NCI-H2227 (cell line): ENCODE results near the gene RAVER2.
A peak's percentile ranks its signal among the peaks of the same experiment; 100 is the strongest.
"Not testable (repeated sequence)": the region's sequence is repeated elsewhere in the genome, so short reads cannot be mapped to it uniquely, and the experiment has no call there.

Experiments used
- DNase-seq: peaks from one replicate; lab custom pipeline; 2025; ENCODE audit not compliant: unreplicated experiment; lab: John Stamatoyannopoulos, UW

The RAVER2 gene, protein sequence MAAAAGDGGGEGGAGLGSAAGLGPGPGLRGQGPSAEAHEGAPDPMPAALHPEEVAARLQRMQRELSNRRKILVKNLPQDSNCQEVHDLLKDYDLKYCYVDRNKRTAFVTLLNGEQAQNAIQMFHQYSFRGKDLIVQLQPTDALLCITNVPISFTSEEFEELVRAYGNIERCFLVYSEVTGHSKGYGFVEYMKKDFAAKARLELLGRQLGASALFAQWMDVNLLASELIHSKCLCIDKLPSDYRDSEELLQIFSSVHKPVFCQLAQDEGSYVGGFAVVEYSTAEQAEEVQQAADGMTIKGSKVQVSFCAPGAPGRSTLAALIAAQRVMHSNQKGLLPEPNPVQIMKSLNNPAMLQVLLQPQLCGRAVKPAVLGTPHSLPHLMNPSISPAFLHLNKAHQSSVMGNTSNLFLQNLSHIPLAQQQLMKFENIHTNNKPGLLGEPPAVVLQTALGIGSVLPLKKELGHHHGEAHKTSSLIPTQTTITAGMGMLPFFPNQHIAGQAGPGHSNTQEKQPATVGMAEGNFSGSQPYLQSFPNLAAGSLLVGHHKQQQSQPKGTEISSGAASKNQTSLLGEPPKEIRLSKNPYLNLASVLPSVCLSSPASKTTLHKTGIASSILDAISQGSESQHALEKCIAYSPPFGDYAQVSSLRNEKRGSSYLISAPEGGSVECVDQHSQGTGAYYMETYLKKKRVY

DNA sequence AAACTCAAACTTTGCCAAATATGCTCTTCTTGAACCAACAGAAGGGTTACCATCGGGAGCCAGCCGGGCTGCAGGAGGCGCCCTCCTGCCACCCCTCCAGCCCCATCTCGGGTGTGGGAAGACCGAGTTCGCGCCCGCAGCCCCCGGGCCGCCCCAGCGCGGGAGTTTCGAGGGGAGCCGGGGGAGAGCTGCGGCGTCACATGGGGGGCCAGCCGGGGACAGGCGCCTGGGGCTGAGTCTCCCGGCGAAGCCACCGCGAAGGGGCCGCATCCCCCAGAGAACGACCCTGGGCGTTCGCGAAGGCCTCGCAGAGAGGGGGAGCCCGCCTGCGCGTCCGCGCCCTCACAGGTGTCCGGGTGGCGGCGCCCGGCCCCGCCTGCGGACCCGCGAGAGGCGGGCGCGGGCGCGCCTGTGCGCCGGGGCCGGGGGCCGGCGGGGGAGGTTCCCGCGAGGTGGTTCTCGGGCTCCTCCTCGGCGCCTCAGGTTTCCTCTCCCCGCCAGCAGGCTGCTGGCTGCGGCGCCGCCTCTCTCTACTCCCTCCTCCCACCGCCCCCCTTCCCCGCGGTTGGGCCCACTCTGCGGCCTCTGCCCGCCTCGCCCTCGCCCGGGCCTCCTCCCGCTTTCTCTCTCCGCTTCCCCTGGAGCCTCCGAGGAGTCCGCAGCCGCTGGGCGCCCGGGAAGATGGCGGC lies at the start of gene RAVER2:
RAVER2 (plus strand) TSS at position 584 of the 689 bp plus-strand sequence; CDS start at position 682, 98 bp downstream.
- DNase-seq, result peak; percentile 88

DNA sequence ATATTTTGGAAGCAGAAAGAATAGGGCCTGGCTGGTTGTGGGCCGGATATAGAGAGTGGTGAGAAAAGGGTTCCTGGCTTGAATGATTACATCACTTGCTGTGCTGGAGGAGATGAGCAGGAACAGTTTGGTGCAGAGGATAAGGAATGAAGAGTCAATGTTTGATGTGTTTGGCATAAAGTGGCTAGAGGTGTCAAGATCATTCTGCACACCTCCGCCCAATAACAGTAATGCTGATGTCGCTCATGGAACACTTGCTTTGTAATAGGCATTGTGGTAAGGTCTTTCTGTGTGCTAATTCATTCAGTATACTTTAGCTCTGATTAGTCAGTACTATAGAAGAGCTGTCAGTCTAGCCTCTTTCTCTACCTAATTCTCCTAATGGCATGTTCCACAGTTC lies 48.0 kb upstream of the RAVER2 start:
- no peak for DNase-seq

- no peak for DNase-seq
Observed at GRCh38 chr1:64699327-64699726, 45.5 kb upstream of the RAVER2 start.

DNA sequence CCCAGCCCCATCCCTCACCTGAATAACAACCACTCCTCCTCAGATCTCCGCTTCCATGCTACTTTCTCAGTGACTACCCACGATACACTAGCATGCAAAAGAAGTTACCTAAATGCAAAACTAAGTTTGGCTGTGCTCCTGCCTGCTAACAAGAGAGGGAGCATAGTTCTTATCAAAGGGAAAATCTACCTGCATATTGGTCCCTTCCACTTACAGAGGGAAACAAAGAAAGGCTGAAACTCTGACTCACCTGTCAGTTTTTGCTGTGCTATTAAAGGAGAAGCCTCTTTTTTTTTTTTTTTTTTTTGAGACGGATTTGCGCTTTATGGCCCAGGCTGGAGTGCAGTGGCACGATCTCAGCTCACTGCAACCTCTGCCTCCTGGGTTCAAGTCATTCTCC lies 43.8 kb upstream of the RAVER2 start:
- DNase-seq, result no peak

GRCh38 chr1:64701886-64702285 lies 43.0 kb upstream of the RAVER2 start:
- DNase-seq, result no peak

DNA sequence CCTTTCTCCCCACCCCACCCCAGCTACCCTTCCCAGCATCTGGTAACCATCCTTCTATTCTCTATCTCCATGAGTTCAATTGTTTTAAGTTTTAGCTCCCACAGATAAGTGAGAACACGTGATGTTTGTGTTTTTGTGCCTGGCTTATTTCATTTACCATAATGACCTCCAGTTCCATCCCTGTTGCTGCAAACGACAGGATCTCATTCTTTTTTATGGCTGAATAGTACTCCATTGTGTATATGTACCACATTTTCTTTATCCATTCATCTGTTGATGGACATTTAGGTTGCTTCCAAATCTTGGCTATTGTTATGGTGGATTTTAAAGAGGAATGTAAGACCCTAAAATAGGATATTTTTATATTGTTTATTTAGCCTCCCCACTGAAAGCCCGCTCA lies 42.2 kb upstream of the RAVER2 start:
- DNase-seq, result not testable (repeated sequence)

DNA sequence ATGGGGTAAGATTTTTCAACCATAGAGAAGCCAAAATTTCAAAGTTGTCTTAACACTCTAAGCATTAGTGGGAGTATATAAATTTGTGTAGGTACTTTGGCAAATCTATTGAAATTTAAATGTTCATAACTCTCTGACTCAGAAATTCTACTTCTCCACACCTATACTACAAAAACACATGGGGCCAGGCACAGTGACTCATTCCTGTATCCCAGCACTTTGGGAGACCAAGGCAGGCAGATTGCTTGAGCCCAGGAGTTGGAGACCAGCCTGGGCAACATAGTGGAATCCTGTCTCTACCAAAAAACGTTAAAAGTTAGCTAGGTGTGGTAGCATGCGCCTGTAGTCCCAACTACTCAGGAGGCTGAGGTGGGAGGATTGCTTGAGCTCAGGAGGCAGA lies 41.3 kb upstream of the RAVER2 start:
- DNase-seq, result no peak

DNA sequence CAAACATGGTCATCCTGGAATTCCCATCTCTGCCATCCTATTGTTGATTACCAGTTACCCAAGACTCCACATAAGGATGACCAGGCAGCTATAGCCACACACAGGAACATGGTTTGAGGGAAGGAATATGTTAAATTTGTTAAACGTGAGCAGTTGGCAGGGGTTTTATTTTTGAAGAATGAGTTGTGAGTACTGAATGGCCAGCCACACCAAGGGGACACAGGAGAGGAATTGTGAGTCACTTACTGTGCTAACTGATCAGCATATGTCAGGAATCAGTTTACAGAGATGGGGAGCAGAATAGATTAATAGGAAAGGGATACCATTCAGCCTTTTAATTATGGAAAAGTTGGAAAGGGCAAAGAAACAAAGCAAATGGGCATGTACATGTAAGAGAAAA lies 39.3 kb upstream of the RAVER2 start:
- DNase-seq, result no peak

DNA sequence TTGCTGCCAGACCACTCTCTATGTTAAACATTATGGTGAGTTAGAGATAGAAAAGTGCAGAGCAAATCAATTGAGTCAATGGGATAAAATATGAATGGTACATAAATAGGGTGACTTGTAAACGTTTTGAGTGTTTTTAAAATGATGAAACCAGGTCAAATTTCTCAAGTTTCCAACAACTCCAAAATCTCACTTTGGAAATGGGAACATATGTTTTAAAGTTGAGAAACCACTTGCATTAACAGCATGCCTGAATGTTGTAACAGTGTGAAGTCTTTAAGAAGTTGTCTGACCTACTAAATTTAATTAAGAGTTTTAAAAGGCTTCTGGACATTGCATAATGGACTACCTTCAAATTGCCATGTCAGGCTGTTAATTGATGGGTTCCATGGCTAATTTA lies 33.6 kb upstream of the RAVER2 start:
- no peak for DNase-seq

DNA sequence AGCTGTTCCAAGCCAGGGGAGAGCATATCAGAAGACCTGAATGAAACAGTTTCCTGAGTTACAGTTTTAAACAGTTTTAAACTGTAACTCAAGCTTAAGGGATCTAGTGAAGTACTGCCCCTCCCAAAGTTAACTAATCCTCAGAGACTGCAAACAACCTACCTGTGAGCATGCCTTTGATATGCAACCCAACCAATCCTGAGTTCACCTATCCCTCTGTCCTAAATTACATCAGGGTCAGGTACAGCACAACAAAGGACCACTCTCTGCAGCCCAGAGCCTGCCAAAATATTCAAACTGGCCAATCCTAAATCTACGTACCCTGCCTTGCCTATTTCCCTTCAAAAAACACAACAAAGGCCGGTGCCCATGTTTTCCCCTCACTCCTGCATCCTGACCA lies 32.8 kb upstream of the RAVER2 start:
- no peak for DNase-seq

DNA sequence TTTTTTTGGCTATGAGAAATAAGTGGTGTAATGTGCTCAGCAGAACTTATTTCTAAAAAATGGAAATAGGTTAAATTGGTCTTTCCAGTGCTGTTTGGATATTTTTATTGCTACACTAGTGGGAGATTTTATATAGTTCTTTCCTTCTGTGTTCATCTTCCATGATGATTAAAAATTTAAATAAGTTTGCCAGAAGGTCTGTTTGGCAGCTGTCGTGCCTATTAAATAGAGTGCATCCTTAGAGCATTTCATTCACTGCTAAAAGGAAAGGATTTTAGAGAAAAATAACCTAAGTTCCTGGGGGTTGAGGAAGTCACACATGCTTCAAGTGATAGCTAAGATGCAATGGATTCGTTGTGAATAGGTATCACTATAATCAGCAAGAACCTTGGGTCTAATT lies 29.7 kb upstream of the RAVER2 start:
- no peak for DNase-seq

- DNase-seq, result no peak
Observed at GRCh38 chr1:64721135-64721534, 23.7 kb upstream of the RAVER2 start.

- DNase-seq, result no peak
Observed at GRCh38 chr1:64721576-64722145, 23.2 kb upstream of the RAVER2 start.

GRCh38 chr1:64727861-64728260 lies 17.0 kb upstream of the RAVER2 start:
- no peak for DNase-seq

DNA sequence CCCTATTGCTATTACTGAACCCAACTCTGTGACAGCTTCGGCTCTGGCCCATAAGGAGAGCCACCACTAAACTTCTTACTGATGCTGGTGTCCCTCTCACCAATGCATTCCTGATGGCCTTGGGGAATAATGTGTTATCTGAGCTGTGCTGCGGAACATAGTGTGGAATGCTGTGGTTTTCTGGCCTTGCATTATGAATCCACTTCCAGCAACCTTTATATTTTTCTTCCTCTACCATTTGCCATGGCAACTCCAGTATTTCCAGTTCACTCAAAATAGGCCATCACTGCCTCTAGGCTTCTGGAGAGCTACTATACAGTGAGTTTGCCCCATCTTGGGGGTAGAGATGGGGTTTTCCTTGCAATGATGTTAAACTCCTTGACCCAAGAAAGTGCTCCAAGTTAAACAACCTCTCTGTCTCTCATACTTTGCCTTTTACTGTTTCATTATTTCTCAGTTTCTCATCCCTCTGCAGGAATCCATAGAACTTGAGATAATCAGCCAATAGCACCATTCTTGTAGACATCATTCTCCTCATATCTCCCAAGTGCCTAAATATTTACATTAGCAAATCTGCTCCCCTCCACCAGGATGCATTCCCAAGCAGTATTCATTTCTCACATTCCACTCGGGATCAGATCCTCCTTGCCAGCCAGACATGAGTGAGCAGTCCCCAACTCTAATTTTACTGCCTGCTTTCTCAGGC lies 11.1 kb upstream of the RAVER2 start:
- no peak for DNase-seq

DNA sequence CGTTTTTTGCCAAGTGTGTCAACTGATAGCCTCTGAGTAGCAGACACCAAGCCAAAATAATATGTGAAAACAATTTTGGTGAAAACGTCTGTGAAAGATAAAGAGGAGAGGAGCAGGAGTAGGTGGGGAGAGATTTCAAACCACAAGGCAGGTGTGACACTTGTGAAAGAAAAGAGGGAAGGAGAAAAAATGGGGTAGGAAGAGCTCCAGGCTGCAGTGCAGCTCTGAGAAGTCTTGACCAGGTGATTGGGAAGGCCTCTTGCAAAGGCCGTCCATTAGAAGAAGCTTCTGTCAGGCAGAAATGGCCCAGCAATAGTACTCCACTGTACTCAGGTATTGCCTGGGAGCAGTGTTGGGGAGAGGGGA lies 10.6 kb upstream of the RAVER2 start:
- no peak for DNase-seq

GRCh38 chr1:64740687-64741086 lies 4.2 kb upstream of the RAVER2 start:
- DNase-seq, result not testable (repeated sequence)

DNA sequence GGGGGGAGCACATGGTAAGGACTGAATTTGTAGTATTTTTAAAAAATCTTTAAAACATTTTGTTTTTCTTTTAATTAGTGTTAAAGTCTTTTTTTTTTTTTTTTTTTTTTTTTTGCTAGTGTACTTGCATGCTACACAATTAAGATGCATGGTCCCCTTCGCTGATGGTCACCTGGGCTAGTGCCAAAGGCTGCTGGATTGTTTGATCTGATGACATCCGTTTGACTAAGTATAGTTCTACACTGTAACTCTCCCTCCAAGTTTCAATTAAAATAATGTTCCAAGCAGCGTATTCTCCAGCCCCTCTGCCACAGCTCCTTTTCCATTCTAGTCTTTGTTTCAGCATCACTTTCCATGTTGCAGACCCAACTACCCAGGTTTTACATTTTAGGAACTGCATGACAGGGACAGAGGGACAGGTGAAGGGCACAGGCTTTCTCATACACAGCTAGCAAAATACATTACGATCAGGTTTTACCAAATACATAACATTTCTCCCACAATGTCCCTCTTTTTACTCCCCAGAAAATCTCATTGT lies 852 bp upstream of the RAVER2 start:
- no peak for DNase-seq

GRCh38 chr1:64745181-64745985 lies 508 bp downstream of the RAVER2 start:
- peak; percentile 51 for DNase-seq
